Right renal pelvis (tissue), 4 donors: Measurements from ENCODE around the gene CAMK1D. TPM values are rescaled to one million over a fixed set of nuclear protein-coding genes. Genes with fewer than 3 reads are reported as not detected.
"Not testable (repeated sequence)": the region's sequence is repeated elsewhere in the genome, so short reads cannot be mapped to it uniquely, and the experiment has no call there.

Source experiments
- DNase-seq, 4 donors: peaks; one replicate each; pipeline ENCODE4 v3.0.0-alpha.2; 2013; ENCODE audit warnings: low read depth in 4 of 4, low spot score in 3 of 4, missing footprints in 1 of 4
- polyA plus RNA-seq, 4 donors: library from polyadenylated mRNA; unstranded; fragments of 120-200 nt; gene quantifications; one replicate each; pipeline ENCODE4 v1.2.1, GENCODE V29; 2013; ENCODE audit not compliant: insufficient read length in 4 of 4

Gene CAMK1D
- polyA plus RNA-seq, 4 donors = 10.5 to 12.4 (median 11.0) TPM

DNA sequence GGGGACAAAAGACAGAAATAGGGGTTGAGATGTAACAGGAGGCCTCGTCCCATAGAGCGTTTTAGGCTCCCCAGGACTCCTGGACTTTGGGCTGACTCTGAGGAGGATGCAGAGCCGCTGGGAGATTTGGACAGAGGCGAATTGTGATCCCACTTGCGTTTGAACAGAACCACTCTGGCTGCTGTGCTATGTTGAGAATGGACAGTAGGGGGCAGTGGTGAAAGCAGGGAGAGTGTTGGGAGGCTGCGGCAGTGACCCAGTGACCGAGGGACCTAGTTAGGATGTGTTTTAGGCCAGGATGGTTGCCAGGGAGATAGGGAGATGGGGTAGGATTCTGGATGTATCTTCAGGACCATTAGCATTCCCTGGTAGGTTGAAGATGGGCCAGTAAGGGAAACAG is 380.5 kb downstream of the CAMK1D start:
- DNase-seq = no peak

DNA sequence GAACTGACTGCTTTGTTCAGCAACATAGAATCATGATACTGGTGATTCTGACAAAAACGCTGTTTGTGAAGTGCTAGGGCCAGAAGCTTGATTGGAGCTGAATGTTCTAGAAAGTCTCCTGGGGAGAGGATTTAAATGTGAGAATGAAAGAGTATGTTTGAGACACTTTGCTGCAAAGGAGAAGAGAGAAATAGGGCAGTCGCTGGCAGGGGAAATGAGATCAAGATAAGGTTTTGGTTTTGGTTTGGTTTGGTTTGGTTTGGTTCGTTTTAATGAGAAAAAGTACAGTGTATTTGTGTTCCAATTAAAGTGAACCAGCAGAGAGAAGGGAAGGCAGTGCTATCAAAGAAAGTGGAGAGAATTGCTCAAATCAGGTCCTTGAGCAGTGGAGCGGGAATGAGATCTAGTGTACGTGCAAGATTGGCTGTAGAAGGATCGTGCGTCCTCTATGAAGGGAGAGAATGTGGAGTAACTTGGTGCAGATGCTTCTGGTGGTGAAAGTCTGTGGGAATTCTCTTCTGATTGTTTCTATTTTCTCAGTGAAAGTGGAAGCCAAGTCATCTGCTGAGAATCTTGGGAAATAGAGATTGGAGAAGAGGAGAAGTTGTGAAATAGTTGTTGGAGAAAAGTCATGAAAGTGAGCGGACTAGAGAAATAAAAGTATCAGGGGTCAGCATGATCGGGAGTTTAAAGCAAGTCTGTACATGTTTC is 381.6 kb downstream of the CAMK1D start:
- DNase-seq = no peak

- no peak for DNase-seq
These were observed 383.9 kb downstream of the CAMK1D start for GRCh38 chr10:12733271-12733670.

DNA sequence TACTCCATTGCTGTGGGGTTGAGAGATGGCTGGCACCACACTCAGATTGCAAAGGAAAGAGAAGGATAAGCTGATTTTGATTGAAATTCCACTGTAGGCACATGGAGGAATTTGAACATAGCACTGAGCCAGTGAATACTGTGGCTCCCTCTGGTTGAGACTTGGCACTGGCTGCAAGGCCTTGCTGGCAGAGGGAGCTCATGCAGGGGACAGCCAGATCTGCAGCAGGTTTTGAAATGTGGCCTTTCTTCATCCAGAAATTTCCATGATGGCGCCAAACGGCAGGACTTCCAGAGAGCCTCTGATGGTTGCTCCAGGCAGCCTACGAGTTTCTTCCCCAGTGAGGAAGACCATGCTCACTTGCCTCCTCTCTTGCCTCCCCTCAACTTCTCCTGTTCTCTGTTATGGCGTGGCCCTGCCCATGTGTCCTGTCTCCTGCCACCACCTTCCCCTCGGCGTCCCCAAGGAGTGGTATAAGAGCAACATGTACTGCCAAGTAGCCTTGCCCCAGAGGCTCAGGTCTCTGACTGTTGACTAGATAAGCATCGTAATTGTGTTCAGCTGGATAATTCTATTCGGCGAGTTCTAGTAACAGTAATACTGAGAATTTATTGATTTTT is 386.6 kb downstream of the CAMK1D start:
- no peak for DNase-seq

- DNase-seq = no peak
These were observed 391.5 kb downstream of the CAMK1D start for GRCh38 chr10:12740813-12741212.

GRCh38 chr10:12741360-12741804 is 392.0 kb downstream of the CAMK1D start:
- no peak for DNase-seq

DNA sequence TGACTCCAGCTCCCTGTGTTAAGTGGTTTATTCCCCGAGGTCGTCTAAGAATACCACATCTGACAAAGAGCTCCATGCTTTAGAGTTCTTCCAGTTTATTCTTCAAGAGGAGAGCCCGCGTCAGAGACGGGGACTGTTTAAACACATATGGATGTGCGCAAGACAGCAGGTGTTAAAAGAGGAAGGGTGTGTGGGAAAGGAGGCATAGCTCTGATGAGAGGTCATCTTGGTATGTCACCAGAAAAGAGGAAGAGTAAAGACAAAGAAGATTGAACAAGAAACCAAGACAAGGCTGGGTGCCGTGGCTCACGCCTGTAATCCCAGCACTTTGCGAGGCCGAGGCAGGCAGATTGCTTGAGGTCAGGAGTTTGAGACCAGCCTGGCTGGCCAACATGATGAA is 393.4 kb downstream of the CAMK1D start:
- no peak for DNase-seq

DNA sequence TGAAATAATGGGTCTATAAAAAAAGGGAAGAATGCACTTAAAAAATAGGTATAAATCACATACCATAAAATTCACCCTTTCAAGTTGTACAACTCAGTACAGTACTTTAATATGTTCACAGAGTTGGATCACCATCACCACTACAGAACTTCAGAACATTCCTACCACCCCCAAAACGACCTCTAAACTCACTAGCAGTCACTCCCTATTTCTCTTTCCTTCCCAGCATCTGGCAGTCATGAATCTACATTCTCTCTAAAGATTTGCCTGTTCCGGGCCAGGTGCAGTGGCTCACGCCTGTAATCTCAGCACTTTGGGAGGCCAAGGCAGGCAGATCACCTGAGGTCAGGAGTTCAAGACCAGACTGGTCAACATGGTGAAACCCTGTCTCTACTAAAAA is 394.1 kb downstream of the CAMK1D start:
- not testable (repeated sequence) for DNase-seq

DNA sequence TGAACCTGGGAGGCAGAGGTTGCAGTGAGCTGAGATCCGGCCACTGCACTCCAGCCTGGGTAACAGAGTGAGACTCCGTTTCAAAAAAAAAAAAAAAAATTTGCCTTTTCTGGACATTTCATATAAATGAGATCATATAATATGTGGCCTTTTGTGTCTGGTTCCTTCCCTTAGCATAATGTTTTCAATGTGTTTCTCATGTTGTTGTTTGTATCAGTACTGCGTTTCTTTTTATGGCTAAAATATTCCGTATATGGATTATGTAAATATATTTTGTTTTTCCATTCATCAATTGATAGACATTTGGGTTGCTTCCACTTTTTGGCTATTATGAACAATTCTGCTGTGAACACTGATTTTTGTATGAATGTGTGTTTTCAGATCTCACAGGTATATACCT is 394.6 kb downstream of the CAMK1D start:
- no peak for DNase-seq

DNA sequence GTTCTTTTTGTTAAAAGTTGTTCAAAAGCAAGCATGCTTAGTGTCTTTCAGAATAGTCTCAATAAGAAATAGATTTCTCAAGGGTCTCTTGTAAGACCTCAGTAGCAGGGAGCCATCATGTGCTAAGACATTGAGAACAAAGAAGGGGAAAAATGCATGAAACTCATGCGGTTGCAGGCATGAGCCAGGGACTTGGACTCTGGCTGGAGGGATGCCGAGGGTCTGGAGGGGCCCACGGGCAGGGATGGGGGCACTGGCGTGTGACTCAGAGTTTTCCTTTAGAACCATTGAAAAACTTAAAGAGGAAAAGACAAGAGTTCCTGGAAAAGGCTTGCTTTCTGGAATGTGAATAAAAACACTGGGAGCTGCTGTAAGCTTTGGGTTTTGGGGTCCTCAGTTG is 398.8 kb downstream of the CAMK1D start:
- no peak for DNase-seq

DNA sequence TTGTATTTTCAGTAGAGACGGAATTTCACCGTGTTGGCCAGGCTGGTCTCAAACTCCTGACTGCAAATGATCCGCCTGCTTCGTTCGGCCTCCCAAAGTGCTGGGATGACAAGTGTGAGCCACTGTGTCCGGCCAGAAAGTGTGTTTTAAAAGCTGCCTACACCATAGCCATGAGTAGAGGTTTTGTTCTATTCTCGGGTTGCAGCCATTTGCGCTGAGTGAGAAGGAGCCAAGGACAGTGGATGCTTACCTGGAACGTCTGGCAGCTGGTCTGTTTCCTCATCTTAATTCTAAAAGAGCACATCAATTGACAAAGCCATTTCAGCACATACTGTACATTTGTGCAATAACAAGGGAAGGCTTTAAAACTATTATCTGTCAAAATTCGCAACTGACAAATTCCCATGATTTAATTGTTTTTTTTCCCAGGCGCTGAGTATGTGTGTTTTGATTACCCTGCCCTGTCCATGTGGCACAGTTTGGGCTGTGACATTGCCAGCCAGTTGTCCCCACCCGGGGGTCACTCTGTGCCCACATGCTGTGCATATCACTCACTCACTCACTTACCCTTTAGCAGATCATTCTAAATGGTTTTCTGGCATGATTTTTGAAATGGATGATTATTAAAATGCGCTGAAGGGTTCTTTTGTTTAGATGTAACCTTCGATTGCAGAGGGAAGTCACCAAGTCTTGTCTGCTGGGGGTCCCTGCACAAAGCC is 400.6 kb downstream of the CAMK1D start:
- no peak for DNase-seq

DNA sequence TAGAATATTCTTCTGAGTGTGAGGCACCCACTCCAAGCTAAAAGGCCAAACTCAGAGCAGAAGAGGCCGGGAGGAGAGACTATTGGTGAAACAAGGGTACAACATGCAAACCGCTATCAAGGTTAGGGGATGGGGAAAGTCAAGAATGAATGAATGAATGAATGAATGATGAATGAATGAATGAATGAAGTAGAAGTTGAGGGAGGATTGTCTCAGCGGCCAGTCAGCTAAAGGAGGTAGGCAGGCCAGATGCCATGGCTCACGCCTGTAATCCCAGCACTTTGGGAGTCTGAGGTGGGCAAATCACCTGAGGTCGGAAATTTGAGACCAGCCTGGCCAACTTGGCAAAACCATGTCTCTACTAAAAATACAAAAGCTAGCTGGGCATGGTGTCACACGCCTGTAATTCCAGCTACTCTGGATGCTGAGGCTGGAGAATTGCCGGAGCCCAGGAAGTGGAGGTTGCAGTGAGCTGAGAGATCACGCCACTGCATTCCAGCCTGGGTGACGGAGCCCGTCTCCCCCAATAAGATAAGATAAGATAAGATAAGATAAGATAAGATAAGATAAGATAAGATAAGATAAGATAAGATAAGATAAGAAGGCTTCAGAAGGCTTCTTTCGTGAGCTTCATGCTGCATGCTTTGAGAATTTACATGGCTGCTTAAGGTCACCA is 401.3 kb downstream of the CAMK1D start:
- no peak for DNase-seq

DNA sequence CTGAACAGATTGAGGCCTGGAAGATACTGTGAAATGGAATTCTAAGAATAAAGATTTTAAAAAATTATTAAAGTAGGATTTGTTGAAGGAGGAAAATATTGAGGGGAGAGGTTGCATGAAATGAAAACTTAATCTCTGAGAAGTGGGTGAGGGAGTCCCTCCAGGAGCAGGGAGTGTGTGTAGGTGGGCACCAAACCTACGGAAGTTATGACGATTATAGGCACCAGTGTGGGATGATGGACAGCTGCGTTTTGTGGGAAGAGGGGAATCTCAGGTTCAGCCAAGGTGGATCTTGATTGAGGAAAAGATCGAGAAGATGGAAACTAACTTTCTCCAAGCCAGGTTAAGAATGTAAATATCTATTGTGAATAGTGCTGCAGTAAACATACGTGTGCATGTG is 405.7 kb downstream of the CAMK1D start:
- DNase-seq = no peak

GRCh38 chr10:12757351-12757750 is 408.0 kb downstream of the CAMK1D start:
- no peak for DNase-seq

DNA sequence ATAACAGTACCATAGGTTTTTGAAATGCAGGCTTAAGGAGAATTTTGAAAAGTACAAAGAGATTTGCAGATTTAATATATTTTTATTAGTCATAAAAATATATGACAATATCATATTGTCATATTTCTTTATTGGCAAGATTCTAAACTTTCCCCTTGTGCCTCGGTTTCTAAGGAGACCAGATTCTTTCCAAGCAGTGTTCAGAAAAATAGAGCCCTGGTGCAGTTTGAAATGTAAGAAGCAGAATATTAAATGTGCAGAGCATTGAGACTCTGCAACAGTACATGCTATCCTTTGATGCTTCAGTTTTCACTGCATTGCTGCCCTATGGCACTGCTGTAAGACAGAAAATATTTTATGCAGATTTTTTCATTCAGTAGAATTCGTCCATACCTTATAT is 408.9 kb downstream of the CAMK1D start:
- DNase-seq = no peak

DNA sequence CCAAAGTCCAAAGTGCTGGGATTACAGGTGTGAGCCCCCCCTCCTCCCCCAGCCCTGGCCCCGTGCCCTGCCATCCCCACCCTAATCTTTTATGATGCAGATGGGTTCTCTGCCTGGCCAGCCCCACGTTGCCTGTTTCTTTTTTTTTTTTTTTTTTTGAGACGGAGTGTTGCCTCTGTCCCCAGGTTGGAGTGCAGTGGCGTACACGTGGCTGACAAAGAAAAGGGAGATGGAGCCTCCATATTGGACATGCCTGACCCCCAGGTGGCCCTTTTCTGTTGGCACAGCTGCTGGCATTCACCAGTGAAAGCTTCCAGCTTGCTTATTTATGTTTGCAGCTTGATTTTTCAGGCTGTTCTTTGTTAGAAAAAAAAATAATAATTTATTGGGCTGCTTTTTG is 416.9 kb downstream of the CAMK1D start:
- no peak for DNase-seq

DNA sequence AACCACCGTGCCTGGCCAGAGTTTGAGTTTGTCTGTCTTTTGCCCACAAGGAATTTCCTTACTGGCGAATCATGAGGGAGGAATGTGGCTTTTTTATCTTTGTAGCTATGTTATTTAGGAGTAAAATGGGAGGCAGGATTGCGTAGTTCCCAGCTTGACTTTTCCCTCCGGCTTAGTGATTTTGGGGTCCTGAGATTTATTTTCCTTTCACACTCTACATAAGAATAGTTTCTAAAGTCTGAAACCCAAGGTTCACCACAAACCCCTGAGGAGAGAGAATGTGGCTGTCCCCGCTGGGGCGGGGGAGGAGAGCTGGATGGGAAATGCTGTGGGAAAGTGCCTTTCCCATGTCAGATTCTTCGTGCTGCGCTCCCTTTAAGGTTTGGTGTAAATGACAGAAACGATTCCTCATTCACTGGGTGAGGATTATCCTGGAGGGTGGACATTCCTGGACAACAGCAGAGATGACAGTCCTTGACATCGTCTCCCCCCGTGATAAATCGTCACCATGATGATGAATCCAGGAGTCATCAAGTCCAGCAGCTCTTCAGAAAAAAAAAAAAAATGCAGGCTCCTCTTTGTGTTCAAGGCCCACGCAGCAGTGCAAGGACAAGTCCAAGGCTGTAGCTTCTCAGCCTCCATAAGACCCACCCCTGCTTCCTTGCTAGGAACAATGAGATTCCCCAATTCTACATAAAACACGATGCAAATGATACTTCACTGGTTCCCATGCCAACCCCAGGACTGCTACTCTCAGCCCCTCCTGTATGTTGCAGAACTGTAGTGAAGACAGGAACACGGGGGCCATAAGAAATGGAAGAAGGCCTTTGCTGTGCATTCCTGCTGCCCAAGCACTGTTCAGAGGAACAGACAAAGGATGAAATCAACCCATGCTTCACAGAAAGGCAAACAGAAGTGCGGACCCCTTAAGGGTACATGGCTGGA is 419.1 kb downstream of the CAMK1D start:
- no peak for DNase-seq

DNA sequence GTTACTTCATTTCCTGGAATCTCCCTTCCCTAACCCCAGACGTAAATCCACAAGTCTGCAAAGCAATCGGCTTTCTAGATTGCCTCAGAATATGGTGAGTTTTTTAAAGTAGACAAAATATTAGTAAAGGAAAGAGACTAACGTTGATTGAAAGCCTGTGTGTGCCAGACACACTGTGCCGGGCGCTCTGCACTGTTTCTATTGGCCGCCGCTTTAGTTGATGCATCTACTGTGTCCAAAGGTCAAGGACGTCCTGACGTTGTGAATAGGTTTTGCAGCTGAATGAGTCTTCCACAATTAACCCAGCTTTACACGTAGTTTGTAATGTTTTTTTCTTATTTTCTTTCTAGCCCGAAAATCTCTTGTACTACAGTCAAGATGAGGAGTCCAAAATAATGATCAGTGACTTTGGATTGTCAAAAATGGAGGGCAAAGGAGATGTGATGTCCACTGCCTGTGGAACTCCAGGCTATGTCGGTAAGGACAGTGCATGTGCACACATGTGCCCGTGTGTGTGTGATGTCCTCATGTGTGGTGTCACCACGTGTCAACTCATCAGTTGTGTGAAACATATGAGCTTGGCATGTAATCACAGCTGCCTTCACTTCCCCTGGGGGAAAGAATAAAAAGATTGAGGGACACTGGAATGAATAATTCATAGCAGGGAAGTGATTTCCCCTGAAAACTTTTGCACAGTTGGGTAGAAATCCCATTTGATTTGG is 420.1 kb downstream of the CAMK1D start:
- DNase-seq = no peak

DNA sequence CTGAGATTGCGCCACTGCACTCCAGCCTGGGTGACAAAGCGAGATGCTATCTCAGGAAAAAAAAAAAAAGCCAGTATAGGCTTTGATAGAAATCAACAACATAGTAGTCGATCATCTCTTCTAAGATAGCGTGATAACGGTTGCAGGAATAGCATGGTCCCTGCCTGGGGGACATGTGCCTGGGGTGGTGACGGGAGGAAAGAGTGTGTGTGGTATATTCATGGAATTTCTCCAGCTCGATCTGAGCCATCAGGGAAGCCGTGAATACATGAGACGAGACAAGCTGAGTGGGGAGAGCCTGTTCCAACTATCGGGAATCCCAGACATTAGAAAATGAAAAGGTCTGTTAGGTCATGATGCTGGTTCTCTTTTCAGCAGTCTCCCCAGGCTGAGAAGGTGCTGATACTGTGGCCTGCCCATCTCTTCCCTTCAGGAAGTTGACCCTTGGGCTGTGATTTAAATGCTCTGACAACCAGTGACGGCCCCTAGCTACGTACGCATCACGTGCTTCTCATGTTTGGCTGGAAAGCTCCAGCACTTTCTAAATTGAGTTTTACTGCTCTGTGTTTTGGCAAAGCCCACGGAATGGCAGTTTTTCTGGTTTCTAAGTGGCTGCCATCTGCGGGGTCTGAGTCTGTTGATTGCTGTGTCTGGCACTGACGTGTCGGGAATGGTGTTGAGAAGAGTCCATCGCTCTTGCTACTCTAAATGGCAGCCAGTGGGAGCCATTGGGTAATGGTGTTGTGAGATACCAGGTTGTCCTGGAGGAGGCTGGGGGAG is 422.8 kb downstream of the CAMK1D start:
- DNase-seq = no peak
